GM12873 (cell line): Measurements from ENCODE around the gene CERS6.

Source experiments
- TF ChIP-seq, protein P1 (sequence below): IDR thresholded peaks from 2 replicates; pipeline ENCODE4 v1.5.1; 2012; ENCODE audit warnings: low read depth, mild to moderate bottlenecking, moderate library complexity, low read length, control low read depth; ENCODE audit not compliant: insufficient read depth; ENCODE audit errors: missing control alignments

CERS6 gene

DNA sequence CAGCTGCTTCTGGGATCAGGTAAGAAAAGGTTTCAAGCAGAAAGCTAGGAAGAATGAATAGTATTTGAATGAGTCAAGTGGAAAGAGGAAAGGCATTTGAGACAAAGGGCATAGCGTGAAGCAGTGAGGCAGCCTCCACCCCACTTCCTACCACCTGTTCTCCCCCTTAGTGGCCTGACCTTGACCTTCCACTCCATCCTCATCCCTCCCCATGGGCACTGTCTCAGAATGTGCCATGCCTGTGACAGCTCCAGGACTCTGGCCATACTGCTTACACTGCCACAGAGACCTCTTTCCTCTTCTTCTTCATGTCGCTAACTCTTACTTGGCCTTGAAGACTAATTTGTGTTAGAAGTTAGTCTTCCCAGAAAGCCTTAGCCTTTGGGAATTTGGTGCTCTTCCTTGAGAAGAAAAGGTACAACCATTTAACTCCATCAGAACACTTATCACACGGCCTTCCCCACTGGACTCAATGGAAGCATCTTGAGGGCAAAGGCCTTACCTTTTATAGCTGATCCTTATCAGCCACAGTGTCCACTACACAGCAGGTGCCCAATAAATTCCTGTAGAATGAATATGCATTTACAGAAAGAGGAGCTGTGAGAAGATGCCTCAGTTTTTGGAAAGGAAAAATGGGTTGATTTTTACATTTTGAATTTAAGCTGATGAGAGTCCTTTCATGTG, 331.2 kb downstream of the CERS6 start:
- TF ChIP-seq, protein P1, sequence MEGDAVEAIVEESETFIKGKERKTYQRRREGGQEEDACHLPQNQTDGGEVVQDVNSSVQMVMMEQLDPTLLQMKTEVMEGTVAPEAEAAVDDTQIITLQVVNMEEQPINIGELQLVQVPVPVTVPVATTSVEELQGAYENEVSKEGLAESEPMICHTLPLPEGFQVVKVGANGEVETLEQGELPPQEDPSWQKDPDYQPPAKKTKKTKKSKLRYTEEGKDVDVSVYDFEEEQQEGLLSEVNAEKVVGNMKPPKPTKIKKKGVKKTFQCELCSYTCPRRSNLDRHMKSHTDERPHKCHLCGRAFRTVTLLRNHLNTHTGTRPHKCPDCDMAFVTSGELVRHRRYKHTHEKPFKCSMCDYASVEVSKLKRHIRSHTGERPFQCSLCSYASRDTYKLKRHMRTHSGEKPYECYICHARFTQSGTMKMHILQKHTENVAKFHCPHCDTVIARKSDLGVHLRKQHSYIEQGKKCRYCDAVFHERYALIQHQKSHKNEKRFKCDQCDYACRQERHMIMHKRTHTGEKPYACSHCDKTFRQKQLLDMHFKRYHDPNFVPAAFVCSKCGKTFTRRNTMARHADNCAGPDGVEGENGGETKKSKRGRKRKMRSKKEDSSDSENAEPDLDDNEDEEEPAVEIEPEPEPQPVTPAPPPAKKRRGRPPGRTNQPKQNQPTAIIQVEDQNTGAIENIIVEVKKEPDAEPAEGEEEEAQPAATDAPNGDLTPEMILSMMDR, result no peak

GRCh38 chr2:168787782-168788376, 331.8 kb downstream of the CERS6 start:
- TF ChIP-seq, protein P1, result no peak

DNA sequence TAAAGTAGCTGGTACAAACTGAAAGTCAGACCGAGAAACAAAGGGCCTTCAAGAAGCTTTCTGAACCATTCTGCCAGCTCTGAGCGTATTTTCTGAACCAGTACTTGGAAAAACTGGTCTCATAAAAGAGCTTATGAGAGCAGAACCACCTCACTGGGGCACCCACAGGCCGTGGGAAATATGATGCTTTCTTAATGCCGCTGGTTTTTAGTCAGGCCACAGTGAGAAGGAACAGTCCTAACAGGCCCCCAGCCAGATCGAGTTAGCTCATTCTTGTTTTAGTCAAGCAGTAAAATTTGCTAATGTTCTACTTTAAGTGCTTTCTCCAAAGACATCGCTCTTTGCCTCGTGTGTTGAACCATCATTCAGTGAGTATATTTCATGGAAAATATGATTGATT, 333.7 kb downstream of the CERS6 start:
- TF ChIP-seq, protein P1, result no peak

DNA sequence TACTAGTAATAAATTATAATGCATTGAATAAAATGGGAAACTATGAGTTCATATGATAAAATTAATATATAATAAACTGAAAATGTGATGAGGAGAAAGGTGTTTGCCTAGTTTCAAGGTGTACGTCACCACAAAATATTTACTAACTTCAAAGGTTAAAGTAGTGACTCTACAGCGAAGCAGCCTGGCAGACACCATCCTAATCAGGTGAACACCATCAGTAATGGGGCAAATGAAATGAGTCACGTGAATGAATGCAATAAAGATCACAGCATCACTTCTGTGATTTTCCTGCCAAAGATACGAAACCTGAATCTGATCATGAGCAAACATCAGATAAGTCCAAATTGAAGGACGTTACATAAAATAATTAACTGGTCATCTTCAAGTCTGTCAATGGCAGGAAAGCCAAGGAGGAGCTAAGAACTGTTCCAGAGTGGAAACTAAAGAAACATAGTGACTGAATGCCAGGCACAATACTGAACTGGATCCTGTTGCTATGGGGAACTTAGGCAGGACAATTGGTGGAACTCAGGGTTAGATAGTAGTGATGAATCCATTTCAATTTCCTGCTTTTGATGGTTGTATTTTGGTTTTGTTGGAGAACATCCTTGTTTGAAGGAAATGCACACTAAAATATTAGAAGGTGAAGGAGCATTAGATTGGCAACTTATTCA, 334.3 kb downstream of the CERS6 start:
- TF ChIP-seq, protein P1, result no peak

DNA sequence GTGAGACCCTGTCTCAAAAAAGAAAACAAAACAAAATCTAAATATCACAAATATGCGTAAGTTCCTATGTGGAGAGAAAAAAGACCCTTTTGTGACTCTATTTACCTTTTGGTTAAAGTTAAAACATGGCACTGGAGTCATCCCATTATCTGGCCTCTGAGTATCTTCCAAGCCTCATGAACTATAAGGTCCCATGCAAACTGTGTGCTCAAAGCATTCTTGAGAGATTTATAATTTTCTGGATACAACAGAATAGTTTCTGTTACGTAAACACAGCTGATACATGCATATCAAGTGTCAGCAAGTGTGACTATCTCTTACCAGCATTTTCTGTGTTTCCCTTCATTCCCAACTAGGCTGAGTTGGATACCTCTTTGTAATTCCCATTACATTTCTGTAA, 337.5 kb downstream of the CERS6 start:
- TF ChIP-seq, protein P1, result no peak

- TF ChIP-seq, protein P1, result no peak
Observed at GRCh38 chr2:168794968-168795367, 338.9 kb downstream of the CERS6 start.

- TF ChIP-seq, protein P1, result no peak
Observed at GRCh38 chr2:168796090-168796577, 340.1 kb downstream of the CERS6 start.
